CD4-positive, alpha-beta T cell treated with Interleukin-2 at 100 ng/mL for 4 hours (primary cell): Measurements from ENCODE around the gene FBXW11.
"Not testable (repeated sequence)": the region's sequence is repeated elsewhere in the genome, so short reads cannot be mapped to it uniquely, and the experiment has no call there.

Experiments used
- DNase-seq: peaks from one replicate; pipeline ENCODE4 v3.0.0-alpha.2; 2020; ENCODE audit warnings: low spot score

Gene FBXW11

DNA sequence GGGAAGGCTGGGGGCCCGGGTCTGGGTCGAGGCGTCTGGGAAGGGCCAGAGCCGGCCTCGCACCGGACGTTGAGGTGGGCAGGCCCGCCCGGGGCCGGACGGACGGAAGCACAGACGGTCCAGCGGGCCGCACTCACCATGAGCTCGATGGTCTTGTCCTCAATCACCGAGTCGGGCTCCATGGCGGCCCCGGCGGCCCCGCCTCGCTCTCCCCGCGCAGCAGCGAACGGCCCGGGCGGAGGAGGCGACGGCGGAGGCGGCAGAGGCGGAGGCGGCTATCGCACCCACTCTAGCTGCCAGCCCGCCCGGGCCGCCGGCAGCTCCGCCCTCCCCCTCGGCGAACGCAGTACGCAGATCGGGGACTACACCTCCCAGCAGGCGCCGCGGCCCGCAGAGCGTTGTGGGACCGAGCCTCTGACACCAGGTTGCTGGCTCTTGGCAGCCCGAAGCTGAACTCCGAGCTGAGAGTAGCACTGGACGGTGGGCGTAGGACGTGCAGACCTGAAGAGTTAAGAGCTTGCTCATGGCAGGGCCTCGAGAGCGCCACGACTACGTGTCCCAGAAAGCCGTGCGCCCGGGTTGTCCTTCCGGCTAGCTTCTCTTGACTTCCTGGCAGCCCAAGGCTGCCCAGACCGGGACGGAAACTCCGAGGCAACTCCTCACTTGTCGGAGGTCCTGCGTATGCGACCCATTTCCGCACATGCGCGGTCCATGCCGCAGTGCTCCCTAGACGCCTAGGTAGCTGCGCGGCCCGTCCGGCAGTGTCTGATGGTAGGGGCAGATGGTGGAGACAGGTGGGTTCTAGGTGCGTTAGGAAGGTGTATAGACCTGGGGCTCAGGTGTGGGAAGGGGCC lies at the start of gene FBXW11:
FBXW11 (minus strand) TSS at position 318 of the 854 bp plus-strand sequence; CDS start at position 182, 136 bp downstream.
- peak; percentile 96 for DNase-seq

DNA sequence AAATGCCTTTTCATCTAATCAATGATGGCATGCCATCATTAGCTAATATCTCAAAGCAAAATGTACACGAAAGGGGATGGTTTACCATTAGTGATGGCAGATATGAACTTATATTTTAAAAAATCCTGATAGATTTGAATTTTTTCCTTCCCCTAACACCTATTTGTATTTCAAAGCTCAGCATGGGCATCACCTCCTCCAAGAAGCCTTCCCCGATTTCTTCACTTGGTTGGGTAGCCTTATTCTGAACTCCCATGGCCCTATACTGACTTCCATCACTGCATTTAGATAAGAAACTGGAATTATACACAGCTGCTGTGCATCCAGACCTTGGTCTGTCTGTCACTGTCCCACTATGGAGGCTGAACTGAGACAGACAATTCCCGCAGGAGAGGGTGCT lies 49.6 kb upstream of the FBXW11 start:
- no peak for DNase-seq

DNA sequence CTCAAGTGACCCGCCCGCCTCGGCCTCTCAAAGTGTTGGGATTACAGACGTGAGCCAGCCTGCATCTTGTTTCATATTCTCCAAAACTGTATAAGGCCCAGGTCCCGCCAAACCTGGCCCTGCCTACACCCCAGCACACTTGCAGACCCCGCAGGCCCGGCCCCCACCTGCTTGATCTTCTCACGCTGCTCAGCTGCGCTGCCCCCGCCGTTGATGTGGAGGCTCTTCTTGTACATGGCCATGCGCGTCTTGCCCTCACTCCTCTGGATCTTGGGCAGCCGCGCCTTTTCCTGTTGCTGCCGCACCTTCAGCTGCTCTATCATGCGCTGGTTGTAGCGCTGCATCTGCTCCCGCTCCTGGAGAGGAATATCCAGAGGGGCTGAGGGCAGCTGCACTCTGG lies 49.0 kb upstream of the FBXW11 start:
- DNase-seq = no peak

DNA sequence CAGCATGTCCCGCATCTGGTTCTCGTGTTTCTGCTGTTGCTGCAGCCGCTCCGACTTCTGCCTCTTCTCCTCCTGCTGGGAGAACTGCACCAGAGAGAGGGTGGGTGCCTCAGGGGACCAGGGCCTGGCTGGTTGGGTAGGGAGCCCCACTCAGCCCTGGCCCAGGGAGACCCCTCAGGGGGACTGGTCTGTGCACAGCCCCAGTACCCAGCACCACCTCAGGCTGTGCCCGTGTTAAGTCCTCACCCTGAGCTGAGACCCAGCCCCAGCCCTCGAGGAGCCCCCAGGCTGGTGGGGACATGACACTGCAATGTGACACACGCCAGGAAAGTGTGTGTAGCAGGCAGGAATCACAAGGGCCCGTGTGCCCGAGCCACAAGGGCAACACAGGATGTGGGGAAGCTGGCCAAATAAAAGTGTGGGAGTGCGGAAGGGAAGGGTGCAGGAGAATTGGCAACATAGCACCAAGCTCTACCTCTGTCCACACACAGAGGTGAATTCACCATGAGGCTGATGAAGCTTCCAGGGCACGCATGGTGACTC lies 48.2 kb upstream of the FBXW11 start:
- DNase-seq = no peak

DNA sequence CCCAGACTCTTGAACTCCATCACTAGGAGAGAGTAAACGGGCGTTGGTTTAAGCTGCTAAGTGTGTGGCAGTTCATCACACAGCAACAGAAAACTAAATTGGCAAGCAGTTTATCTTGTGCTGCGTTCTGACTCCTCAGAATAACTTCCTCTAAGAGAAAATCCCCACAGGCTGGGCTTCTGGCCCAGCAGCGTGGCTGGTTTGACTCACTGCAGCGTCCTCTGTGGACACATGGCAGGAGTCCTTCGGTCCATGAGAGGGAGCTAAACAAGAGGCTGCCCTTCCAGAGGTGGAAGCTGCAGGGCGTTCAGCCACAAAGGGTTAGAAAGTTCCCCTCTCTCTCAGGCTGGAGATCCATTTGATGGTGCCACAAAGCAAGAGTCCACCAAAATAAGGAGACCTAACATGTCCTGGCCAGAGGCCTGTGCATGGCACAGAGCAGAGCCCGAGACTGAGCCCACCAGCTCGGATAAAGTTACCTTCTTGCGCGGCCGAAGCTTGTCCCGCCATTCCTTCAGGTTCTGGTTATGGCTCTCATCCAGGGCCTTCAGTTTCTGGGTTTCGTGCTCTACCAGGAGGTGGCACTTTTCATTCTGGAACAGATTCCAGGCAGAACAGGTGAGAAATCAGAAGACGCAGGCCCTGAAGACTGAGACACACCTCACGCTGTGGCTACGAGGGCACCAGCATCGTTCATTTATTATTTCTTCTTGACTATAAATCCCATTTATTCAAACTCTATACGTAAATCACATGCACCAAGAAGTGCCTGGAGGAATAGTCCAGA lies 46.2 kb upstream of the FBXW11 start:
- no peak for DNase-seq

DNA sequence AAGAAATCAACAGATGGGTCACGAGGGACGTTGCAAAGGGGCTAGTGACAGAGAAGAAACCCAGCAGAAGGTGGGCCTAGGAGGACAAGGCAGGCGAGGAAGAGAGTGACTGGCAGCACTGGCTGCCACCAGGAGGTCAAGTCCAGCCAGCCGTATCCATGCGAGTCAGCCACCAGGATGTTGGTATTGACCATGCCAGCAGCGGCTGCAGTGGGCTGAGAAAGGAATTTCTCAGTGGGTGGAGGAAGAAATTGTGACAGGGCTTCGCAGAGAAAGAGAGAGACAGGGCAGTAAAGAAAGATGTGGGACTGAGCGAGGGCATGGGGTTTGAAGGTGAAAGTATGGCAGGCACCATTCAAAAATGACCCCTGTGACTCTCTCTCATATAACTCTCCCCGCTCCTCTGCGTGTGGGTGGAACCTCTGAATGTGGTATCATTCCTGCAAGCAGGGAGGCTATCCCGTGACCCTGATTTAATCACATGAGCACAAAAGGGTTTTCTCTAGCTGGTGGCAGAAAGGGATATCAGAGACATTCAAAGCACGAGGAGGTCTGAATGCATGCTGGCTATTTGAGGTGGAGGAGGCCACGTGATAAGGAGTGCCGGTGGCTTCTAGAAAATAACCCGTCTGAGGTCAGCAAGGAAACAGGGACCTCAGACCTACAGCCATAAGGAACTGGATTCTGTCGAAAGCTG lies 45.4 kb upstream of the FBXW11 start:
- no peak for DNase-seq

DNA sequence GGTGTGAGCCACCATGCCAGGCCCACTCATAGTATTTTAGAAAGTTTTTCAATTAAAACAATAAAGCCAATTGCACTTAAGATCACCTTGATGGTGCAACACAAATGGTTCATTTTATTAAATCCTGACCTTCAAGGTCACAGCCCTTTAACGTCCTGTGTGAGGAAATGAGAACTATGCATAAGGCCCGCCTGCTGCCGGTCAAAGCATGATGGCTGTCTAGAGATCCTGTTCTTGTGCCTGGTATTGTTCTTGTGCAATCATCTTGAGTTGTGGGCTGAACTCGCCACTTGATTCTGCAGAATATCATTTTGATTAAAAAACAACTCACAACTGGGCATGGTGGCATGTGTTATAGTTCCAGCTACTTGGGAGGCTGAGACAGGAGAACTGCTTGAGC lies 43.6 kb upstream of the FBXW11 start:
- no peak for DNase-seq

DNA sequence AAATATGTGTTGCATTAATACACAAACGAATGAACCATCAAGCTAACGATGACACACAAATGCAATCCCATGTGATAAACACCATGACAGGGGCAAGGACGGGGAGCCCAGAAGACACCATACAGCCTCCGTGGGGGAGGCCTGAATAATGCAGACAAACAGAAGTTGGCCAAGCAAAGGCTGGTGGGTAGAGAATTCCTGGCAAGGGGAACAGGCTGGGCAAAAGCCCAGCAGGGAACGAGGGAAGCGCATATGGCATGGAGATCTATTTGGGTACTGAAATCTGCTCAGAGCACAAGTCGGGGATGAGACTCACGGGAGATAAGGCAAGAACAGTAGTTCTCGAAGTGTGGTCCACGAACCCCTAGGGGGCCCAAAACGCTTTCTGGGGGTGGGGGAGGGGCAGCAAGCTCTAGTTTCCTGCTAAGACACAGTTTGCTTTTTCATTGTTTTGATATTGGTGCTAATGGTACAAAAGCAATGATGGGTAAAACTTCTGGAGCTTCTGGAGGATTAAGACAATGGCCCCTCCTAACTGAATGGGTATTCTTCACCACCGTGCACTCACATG lies 42.9 kb upstream of the FBXW11 start:
- DNase-seq = no peak

DNA sequence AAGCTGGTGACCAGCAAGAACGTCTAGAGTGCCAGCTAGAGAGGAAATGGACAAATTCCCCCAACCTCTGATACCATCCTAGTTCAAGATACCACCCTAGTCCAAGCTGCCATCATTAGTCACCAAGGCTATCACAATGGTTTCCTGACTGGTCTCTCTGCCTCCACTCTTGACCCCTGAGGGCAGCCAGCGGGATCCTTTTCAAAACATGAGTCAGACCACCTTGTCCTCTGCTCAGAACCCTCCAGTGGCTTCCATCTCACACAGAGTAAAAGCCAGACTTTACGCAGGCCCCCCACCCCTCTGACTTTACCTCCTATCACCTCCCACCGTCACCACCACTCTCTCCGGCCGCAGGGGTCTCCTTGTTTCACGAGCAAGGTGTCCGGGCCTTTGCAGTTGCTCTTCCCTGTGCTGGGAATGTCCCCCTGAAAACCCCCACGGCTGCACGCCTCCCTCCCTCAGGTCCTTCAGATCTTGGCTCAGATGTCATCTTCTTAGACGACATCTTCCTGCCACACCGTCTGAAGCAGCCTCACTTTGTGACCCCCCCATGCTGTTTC lies 42.2 kb upstream of the FBXW11 start:
- no peak for DNase-seq

DNA sequence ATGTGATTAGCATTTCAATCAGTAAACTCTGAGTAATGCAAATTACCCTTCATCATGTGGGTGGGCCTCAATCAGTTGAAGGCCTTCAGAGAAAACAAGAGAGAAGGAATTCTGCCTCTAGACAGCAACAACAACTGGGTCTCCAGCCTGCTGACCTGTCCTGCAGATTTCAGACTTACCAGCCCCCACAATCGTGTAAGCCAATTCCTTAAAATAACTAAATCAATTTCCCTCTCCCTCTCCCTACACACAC lies 41.7 kb upstream of the FBXW11 start:
- no peak for DNase-seq

DNA sequence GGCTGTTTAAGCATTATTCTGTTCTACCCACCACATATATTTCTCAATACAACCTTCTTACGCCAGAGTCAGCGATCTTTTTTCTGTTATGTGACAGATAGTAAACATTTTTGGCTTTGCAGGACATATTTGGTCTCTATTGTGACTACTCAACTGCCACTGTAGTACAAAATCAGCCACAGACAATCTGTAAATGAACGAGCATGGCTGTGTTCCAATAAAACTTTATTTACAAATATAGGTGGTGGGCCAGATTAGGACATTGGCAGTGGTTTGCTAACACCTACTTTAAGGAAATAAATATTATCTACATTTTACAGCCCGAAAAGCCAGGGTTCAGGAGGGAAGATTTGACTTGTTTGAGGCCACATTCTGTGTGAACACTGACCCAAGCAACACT lies 40.2 kb upstream of the FBXW11 start:
- no peak for DNase-seq

DNA sequence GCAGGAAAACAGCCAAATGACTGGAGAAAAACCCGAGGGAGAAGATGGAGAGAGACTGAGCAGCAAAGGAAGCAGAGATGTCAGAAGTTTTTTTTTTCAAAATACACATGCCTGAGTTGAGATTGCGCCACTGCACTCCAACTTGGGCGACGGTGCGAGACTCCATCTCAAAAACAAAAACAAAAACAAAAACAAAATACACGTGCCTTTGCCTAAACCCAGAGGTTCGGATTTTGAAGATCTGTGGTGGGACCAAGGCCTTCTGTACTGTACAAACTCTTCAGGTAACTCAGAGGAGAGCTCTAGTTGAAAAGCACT lies 38.8 kb upstream of the FBXW11 start:
- DNase-seq = no peak

DNA sequence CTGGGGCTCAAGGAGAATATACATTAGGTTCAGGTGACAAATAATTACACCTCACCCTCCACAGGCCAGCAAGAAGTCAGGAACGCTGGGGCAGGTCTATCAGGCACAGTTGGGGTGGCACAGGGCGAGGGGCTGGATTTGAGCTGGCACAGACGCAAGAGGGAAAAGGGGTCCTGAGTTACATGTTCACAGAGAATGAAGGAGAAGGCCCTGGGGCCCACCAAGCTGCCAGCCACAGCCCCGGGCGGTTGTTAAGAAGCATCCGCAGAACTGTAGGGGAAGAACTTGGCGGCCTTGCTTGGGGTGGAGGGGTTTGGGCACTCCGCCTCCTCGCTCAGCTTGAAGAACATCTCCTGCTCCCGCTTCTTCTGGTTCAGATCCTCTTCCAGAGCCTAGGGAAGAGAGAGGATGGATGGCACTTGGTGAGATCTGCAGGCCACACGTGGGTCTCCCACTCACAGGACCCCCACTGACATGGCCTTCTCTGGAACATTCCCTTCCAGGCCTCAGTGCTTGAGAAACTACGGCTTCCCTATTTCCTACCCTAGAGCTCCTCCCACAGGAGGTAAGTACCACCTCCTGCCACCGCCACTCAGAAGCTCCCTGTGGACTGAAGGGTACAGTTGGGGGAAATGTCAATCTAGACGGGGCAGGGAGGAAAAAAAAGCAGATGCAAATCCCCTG lies 38.3 kb upstream of the FBXW11 start:
- DNase-seq = no peak

DNA sequence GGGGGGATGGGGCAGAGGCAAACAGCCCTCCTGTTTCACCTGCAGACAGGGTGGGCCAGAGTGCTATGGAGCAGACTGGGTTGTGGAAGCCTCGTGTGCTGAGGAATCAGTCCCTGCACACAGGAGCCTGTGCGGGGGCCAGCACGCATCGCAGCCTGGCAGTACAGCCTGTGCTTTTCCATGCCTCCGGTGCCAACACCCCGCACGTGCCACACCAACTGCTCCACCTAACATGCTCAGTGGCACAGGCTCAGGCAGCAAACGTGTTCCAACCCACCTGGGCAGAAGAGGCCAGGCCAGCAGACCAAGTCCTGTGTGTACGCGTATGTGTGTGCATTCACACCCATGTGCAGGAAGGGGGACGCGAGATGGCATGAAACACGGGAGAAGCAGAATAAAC lies 37.4 kb upstream of the FBXW11 start:
- DNase-seq = no peak

DNA sequence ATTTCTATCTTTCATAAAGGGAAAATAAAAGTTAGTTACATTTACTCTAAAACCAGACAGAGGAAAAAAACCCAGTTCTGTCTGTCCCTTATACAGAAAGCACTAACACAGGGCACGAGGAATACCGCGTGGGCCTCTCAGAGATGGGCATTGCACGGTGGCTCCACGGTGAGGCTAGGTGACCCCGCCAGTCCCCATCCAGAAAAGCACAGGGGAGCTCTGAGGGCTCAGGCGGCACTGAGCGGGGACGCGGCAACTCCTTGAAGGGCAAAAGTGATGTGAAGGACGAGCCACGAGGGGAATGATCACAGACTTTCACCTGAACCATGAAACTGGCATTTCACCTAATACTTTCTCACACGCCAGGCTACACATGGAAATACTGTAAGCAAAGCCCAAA lies 35.7 kb upstream of the FBXW11 start:
- DNase-seq = no peak

DNA sequence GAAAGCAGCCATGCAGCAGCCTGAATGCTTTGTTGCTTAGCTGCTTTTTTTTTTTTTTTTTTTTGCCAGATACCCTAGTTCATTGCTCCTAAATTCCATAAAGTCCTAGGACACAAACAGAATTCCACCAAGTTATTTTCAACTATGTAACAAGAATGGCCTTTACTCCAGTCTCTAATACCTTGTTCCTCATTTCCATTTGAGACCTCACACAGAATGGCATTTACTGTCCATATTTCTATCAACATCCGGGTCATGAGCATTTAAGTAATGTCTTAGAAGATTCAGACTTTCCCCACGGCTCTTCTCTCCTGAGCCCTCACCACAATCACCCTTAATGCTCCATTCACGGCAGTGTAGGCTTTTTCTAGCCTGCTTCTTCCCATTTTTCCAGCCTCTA lies 31.7 kb upstream of the FBXW11 start:
- DNase-seq = no peak

DNA sequence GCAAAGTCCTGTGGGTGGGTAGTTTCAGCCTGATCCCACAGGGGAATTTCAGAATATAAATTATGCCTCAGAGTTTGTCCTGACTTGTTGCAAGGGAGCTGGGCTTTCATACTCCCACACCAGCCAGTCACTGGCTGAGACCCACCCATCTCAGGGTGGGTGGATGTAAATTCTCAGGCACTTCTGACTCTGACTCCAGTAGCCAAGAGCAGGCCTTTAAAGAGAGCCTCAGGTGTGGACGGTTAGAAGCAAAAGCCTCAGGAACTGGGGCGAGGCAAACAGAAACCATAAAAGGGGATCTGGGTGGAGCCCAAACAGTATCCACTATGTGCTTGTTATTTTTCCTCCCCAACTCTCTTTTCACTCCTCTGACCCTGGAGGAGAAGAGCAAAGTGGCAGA lies 28.6 kb upstream of the FBXW11 start:
- DNase-seq = no peak

DNA sequence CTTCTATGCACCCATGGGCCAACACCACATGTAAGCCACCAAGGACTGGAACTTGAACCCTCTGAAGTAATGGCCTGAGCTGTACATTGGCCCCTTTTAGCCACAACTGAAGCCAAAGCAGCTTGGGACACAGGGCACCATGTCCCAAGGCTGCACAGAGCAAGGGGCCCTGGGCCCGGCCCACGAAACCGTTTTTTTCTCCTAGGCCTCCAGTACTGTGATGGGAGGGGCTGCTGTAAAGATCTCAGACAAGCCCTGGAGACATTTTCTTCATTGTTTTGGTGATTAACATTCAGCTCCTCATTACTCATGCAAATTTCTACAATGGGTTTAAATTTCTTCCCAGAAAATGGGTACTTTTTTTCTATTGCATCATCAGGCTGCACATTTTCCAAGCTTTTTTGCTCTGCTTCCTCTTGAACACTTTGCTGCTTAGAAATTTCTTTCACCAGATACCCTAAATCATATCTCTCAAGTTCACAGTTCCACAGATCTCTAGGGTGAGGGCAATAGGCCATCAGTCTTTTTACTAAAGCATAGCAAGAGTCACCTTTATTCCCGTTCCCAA lies 25.5 kb upstream of the FBXW11 start:
- no peak for DNase-seq

DNA sequence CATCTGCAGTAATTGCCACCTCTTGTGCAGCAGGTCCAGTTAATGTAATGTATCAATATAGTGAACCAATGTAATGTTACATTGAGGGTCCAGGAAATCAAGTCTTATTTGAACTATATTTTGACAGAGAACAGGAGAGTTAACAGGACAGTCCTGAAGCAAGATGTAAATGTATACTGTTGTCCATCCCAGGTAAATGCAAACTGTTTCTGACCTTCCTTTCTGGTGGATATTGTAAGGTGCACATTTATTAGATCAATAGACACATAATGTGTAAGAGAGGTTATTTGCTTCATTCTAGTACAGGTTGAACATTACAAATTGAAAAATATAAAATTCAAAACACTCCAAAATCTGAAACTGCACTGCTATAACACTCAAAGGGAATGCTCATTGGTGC lies 23.4 kb upstream of the FBXW11 start:
- DNase-seq = no peak

DNA sequence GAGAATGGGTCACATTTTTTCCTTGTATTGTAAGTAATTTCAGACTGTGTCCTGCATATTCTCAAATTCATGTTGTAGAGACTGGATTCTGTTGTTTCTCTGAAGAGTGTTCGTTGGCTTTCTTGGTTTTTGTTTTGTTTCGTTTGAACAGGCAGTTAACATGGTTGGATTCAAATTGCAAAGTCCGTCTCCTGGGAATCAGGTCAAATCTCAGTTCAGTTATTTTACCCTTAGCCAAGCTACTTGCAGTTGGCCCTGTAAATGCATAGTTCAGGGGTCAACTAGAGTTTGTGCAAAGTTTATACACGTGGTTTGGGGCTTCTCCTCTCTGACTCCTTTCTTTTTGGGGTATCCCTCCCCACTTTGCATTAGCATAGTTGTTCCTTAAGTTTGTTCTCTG lies 21.7 kb upstream of the FBXW11 start:
- DNase-seq = no peak

DNA sequence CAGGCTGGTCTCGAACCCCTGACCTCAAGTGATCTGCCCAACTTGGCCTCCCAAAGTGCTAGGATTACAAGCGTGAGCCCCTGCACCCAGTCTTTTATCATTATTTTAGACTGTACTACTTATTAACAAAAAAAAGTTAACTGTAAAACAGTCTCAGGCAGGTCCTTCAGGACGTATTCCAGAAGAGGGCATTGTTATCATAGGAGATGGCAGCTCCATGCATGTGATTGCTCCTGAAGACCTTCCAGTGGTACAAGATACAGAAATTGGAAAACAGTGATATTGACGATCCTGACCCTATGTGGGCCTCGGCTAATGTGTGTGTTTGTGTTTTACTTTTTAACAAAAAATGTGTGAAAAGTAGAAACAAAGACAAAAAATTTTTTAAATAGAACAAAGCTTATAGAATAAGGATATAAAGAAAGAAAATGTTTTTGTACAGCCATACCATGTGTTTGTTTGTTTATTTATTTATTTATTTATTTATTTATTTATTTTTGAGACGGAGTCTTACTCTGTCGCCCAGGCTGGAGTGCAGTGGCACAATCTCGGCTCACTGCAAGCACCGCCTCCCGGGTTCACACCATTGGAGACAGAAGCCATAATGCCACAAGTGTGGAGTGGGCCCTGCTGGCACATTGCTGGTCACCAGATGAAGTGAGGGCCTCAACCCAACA lies 13.8 kb upstream of the FBXW11 start:
- DNase-seq = not testable (repeated sequence)
